SU-DHL-6 (cell line): ENCODE results near the gene NPTX2.

Experiments used
- EZH2phosphoT487 ChIP-seq: fragments of 200-600 bp; sonication (generic), shearing (Covaris generic); conservative IDR thresholded peaks from 2 replicates; pipeline ENCODE4 v1.6.1; 2018; ENCODE audit warnings: mild to moderate bottlenecking, antibody characterized with exemption, low read length, moderate library complexity, mixed read lengths
- TF ChIP-seq, protein P1 (sequence below): fragments of 200-600 bp; sonication (generic); IDR thresholded peaks from one replicate; pipeline ENCODE4 v1.5.1; 2017; ENCODE audit warnings: antibody characterized with exemption, mild to moderate bottlenecking, low read length, moderate library complexity; ENCODE audit not compliant: insufficient read depth, poor library complexity, severe bottlenecking

DNA sequence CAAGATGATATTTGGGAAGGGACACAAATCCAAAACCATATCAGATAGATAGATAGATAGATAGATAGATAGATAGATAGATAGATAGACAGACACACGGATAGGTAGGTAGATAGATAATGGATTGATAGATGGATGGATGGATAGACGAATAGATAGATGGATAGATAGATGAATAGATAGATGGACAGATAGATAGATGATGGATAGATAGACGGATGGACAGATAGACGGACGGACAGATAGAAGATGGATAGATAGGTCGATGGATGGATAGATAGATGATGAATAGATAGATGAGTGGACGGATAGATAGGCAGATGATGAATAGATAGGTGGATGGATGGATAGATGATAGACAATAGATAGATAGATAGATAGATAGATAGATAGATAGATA lies 39.8 kb downstream of the NPTX2 start:
- TF ChIP-seq, protein P1, sequence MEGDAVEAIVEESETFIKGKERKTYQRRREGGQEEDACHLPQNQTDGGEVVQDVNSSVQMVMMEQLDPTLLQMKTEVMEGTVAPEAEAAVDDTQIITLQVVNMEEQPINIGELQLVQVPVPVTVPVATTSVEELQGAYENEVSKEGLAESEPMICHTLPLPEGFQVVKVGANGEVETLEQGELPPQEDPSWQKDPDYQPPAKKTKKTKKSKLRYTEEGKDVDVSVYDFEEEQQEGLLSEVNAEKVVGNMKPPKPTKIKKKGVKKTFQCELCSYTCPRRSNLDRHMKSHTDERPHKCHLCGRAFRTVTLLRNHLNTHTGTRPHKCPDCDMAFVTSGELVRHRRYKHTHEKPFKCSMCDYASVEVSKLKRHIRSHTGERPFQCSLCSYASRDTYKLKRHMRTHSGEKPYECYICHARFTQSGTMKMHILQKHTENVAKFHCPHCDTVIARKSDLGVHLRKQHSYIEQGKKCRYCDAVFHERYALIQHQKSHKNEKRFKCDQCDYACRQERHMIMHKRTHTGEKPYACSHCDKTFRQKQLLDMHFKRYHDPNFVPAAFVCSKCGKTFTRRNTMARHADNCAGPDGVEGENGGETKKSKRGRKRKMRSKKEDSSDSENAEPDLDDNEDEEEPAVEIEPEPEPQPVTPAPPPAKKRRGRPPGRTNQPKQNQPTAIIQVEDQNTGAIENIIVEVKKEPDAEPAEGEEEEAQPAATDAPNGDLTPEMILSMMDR: no peak
- TF ChIP-seq EZH2phosphoT487: no peak
